GM19239 (cell line): ENCODE results near the gene NDNF.

Source experiments
- DNase-seq: peaks from one replicate; pipeline ENCODE4 v3.0.0; 2011; ENCODE audit warnings: low spot score; ENCODE audit not compliant: insufficient read length
- FAIRE-seq: peaks from 2 replicates; lab custom pipeline; 2011; peaks lifted over from hg19 to GRCh38; lab: Jason Lieb, UNC

NDNF gene, protein sequence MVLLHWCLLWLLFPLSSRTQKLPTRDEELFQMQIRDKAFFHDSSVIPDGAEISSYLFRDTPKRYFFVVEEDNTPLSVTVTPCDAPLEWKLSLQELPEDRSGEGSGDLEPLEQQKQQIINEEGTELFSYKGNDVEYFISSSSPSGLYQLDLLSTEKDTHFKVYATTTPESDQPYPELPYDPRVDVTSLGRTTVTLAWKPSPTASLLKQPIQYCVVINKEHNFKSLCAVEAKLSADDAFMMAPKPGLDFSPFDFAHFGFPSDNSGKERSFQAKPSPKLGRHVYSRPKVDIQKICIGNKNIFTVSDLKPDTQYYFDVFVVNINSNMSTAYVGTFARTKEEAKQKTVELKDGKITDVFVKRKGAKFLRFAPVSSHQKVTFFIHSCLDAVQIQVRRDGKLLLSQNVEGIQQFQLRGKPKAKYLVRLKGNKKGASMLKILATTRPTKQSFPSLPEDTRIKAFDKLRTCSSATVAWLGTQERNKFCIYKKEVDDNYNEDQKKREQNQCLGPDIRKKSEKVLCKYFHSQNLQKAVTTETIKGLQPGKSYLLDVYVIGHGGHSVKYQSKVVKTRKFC

DNA sequence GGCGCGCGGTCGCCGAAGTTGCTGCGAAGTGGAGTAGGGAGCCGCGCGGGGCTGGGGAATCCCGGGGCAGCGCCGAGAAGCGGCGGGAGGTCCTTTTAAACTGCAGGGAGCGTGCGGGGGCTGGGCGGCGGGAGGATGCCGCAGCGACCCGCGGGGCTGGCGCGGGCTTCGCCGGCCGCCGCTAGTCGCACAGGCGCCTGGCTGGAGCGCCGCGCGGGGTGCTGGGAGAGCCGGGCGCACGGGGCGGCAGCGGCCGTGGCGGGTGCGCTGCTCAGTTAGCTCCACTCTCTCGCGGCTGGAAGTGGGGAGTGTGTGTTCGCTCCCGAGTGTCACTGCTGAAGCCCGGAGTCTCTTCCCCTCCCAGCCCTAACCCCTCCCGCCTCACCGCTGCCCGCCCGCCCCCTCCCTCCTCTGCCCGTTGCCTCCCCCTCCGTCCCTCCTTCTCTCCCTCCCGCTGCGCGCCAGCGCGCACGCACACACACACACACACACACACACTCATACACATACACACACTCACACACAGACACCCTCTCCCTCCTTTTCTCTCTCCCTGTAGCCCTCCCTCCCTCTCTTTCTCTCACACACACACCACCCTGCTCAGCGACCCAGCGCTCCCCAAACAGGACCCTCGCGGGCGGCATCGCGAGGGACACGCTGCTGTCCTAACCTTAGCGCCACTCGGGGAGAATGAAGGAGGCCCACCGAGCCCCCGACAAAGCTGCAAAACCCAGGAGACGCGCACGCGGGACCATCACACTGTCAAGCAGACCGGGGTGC, at the start of gene NDNF:
Gene NDNF, minus strand, starts transcription at position 312 of the 780 bp plus-strand sequence. CDS start 26,698 bp downstream, outside the sequence.
- no peak for DNase-seq
- FAIRE-seq = no peak

DNA sequence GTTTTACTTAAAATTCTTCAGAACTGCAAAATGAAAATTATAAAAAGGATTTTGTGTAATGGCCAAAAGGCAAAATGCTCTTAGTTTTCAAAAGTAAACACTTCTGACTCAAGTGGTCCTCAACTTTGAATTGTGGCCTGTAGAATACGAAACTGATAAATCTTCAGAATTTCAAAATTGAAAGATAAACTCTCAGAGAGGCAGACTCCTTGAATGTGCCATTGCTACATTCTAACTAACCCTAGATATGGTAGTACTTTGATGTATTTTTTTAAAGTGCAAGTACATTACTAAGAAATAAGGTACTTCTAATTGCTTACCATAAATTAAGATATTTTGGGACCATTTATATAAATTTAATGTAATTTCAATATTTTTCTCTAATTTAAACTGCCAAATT, 47.4 kb upstream of the NDNF start:
- no peak for FAIRE-seq
- DNase-seq = no peak

DNA sequence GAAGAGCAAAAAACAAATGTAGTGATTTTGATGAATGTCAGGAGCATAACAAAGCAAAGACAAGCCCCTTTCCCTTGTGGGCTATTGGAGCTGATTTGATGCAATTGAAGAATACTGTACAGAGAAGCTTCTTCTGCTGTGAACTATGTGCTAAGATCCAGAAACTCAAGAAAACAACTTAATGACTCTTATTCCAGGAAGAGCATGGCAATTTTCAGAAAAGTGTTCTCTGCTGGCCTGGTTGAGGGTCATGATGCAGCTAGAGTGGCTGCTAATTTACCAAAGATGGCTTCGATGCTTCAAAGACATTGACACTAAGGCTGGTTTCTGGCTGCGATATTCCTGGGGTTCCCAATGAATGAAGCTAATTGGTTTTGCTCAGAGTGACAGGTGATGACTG, 46.0 kb upstream of the NDNF start:
- no peak for DNase-seq
- FAIRE-seq = no peak

DNA sequence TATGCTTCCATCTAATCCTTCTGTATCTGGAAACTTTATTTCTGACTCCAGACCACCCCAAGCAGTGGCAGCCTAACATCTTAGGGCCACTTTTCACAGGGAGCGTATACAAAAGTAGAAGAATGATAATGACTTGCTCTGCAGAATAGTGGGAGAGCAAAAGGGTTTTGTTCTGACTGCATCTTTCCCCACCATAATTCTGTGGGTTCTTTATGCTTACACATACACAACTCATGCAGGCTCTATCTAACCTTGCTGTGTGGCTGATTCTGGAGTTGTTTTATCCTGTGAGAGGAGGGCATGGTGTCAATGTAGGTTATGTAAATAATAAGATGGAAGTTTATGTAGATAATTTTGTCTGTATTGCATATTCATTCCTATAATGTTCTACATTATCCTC, 42.4 kb upstream of the NDNF start:
- DNase-seq (no peak), FAIRE-seq (no peak)

DNA sequence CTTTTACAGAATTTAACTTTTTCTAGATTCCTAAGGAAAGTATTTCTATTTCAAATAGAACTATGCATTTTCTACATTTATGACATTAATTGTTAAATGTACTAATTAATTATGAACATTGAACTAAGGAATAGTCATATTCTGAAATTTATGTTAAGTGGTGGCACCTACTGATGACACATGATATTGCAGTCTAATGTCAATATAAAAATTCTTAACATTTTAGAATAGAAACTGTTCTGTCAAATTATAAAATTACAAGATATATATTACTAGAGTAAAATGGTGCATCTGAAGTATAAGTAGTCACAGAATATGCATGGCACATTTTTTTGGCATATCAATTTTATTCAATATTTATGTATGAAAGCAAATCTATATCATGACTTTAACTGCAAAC, 40.2 kb upstream of the NDNF start:
- no peak for DNase-seq
- FAIRE-seq = no peak

DNA sequence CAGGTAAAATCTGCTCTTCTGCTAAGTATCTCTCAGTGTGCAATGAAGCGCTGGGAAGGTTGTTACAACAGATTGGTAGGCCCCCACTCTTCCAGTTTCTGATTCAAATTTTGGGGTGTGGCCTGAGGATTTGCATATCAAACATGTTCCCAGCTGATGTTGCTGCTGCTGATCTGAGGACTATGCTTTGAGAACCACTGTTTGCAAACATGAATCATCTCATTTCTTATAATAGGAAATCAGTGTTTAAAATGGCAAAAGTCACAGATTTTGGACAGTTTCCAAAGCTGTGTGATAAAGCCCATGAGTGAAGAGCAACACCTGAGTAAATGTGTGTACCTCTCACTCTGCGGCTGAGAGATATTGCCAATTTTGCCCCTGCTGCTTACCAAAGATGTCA, 36.2 kb upstream of the NDNF start:
- no peak for FAIRE-seq
- no peak for DNase-seq

DNA sequence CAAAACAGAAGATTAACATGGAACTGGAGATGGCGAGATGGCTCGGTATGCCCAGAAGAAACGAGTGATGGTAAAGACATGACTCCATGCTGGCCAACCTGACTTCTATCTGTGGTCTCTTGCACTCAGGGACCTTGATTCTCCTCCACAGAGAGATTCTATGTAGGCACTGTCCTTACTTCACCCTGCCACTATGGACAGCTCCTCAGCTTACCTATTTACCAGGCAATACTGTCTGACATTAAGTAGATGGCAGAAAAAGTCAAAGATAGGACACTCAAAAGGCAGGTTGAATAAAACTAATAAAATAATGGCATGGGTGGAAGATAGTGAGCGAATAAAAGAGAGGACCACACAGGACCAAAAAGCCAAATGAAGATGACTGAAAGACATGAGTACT, 35.2 kb upstream of the NDNF start:
- no peak for DNase-seq
- no peak for FAIRE-seq

DNA sequence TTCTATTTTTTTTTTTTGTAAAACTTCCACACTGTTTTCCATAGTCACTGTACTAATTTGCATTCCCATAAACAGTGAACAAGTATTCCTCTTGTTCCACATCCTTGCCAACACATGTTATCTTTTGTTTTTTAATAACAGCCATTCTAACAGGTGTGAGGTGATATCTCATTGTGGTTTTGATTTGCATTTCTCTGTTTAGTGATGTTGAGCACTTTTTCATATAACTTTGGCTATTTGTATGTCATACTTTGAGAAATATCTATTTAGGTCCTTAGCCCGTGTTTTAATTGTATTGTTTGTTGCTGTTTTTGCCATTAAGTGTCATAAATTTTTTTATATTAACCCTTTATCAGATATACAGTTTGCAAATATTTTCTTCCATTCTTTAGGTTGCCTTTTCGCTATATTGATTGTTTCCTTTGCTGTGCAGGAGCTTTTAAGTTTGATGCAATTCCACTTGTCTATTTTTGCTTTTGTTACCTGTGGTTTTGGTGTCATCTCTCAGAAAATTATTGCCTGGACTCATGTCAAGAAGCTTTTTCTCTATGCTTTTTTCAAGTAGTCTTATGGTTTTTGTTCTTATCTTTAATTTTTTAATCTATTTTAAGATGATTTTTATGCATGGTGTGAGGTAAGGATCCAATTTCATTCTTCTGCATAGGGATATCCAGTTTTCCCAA, 27.9 kb upstream of the NDNF start:
- no peak for FAIRE-seq
- no peak for DNase-seq

DNA sequence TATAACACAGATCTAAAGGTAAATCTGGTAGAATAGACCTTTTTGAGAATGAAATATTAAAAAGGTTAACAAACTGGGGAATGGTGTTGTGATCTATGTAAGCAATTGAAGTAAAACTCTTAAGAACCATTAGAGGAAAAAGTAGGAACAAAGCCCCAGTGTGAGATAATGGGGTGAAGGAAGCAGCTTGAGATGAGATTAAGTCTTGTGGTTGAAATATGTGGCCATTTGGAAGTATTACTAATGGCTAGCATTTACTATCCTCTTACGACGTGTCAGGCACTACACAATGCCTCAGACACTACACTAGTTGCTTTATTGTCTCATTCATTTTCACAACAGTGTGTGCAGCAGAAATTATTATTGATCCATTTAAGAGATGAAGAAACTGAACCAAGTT, 25.9 kb upstream of the NDNF start:
- DNase-seq (no peak), FAIRE-seq (no peak)

DNA sequence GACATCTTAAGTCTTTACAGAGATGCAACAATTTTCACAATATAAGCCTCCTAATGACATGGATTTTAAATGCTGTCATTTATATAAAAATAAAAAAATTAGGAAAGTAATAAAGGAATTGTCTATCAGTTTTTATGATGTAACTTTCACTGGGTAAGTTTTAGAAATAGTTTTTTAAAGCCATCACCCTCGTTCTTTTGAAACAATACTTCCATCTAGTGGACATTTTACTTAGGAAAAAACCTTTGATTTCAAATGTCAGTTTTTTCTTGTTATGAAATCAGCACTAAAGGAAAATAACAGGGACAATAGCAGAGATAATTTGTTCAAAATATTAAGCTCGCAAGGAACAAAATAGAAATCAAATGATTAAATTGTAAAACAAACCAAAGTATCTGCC, 24.3 kb upstream of the NDNF start:
- DNase-seq (no peak), FAIRE-seq (no peak)

DNA sequence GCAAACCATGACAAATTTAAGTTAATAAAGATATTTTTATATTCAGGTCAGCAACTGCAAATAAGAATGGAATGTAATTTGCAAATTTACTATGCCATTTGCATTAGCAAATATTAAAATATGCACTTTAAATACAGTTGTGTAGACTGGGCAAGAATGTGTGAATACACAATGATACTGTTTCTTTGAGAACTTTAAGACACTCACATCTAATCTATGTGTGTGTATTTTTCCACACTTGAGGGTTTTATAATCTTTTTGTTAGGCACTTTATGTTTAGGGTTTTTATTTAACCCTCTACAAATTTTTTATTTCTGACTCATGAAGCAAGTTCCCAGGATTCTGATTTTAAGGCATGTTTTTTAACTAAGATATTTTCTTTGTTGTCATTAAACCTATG, 23.9 kb upstream of the NDNF start:
- FAIRE-seq = no peak
- no peak for DNase-seq

DNA sequence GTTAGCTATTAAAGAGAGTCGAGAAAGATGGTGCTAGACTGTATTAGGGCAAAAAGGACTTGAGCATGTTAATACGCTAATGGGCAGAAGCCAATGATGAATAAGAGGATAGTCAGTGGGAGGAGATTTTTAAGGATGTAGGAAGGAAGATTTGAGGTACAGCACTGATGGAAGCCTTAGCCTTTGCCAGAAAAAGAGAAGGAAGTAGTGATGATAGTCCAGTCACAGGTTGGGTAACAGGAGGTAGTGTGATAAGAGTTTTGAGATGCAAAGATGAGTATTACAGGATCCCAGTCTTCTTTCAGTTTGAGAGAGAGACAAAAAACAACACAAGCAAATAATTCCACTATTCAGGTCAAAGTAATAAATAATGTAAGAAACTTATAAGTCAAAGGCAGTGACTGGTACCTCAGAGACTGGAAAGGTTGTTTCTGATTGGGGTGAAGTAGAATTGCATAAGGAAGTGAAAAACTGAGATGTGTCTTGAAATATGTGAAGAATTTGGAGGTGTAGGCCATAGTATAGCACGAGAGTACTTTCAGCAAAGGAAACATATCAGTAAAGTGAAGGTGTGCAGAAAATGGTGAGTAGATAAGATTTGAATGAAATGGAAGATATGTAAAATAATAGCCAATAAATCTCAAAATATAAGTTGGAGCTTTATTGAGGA, 22.1 kb upstream of the NDNF start:
- DNase-seq (no peak), FAIRE-seq (no peak)

DNA sequence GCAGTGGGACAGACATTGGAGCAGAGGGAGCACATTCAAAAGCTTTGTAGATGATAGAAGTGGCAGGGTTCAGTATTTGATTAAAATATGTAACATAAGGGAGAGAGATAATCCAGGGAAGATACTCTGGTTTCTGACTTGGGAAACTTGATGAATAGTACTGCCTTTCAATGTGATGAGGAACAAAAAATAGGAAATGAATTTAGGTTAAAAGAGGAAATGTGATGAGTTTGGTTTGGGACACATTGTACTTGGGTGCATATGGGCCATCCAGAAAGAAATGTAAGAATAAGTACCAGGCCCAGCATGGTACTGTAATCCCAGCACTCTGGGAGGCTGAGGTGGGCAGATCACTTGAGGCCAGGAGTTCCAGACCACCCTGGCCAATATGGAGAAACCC, 20.9 kb upstream of the NDNF start:
- FAIRE-seq = no peak

DNA sequence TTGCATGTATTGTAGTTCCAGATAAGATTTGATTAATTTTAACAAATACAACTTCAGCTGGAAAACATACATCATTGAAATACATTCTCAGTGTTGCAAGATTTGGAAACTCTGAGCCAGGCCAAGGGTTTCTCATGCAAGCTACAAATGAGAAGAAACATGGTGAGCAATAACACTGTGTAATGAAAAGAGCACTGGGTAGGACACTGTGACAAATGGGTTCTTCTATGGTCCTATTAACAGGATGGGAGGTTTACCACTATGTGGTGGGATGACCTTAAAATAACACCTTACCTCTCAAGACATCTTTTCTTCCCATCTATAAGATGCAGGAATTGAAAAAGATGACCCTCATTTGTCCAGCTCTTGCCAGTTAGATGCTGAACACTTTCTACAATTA, 19.6 kb upstream of the NDNF start:
- DNase-seq (no peak), FAIRE-seq (no peak)

More for the DNA sequence above, 20.9 kb upstream of the NDNF start:
- no peak for DNase-seq

DNA sequence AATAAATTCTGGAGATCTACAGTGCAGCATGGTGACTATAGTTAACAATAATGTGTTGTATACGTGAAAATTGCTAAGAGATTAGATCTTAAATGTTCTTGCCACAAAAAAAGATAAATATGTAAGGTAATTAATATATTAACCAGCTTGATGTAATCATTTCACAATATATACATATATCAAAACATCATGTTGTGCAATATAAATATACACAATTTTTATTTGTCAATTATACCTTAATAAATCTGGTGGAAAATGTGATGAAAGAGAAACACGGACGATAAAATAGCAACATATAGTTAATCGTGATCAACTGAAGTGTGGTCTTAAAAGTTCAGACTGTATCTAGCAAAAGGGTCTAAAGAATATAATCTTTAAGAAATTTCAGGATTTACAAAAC, 16.5 kb upstream of the NDNF start:
- DNase-seq (no peak), FAIRE-seq (no peak)

DNA sequence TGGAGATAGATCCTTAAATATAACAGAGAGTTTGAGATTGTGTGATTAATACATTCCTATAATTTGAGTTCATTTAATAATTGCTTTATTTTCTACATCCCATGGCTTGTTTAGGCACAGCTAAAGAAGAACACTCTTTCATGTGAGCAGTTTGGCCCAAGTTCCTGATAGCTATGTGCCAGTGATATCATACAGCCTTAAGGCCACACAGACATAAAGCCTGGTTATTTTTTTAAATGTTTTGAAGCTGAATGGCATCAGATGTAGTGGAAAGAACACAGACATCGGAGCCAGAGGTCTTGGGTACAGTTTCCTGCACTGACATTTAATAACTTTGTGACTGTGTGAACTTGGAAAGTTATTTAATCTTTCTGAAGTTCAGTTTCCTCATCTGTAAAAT, 7.0 kb upstream of the NDNF start:
- FAIRE-seq = no peak

DNA sequence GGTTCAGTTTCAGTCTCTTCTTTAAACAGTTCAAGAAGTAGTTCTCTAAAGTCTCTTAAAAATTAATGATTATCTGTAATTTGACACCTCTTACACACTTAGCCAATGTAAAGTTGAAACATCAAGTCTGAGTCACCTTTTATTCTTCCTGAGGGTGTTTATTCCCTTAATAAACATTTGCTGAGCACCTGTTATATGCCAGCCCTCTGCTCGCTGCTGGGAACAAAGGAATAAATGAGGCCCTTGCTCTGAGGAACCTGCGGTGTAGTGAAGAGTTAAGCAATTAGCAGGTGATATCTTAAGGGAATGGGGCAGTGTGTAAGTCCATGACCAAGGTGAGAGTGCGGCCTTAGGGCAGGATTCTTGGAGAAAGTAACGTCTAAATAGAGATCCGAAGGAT, 5.2 kb upstream of the NDNF start:
- FAIRE-seq = no peak

More for the DNA sequence above, 7.0 kb upstream of the NDNF start:
- DNase-seq = no peak

DNA sequence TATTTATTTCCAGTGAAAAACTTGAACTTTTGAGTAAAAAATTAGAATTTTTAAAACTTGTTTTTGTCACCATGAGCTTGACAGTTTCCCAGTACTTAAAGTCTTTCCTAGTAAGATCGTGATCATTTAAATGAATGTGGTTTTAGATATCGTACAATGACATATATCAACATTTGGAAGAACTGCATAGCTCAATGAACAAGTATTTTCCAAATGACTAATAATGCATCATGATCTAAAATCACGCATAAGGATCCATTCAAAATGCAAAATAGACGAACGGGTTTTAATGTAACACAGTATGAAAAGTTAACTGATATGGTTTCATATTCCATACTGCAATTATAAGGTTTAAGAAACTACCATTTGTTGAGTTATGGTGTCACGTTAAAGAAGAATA, 4.1 kb upstream of the NDNF start:
- FAIRE-seq (no peak), DNase-seq (no peak)

More for the DNA sequence above, 5.2 kb upstream of the NDNF start:
- no peak for DNase-seq

DNA sequence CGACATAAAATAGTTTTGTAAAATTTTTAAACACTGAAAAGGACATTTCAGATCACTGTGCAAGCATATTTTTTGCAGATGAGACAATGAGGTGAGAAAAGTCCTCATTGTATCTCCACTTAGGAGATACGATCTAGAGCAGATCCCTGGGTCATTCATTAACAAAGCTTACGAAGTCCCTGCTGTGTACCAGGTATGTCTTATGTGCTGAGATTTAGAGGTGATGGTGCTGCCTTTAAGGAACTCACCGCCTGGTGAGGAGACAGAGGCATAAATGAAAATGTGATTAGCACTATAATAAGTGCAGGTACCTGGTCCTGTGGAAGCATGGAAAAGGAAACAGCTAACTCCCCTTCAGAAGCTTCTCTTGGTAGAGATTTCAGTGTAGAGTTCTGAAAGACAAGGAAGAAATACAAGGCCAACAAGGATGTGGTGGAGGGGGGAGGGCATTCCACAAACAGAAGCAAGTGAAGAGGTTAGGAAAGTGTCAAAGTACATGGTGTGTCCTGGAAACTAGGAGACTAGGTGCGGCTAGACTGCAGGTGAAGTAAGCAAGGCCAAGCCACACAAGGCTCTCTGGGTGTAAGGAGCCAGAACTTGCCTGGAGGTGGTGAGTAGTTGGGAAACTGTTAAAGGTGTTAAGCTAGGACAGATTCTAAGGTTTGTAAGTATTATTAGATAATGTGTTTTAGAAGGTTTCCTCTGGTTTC, 1.5 kb upstream of the NDNF start:
- FAIRE-seq (no peak), DNase-seq (no peak)

DNA sequence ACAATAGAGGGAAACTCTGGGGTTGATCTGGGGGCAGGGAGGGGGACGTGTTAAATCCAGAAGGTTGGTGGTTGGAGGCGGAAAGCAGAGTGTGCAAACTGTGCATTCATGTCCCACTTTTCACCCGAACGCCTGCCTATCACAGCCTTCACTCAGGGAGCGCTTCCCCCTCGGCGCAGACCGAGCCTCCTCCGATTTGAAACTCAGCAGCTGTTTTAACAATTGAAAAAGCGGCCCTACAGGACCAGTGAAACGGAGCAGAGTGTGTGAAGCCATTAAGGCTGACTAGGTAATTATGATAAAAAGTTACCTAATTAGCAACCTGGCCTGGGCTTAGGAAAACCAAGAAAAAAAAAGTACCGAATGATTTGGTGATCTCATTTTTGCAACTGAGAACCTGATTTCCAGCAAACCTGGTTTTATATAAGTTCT, 685 bp upstream of the NDNF start:
- FAIRE-seq (no peak), DNase-seq (no peak)
